GM19351 (cell line): Measurements from ENCODE around the gene RAB37.

Experiments used
- ATAC-seq: cut with Tn5 transposase; IDR thresholded peaks from one replicate; pipeline ENCODE4 v1.9.1; 2021; ENCODE audit warnings: mild to moderate bottlenecking, moderate library complexity; ENCODE audit not compliant: unreplicated experiment

Gene RAB37

GRCh38 chr17:74760404-74761105 lies 23.5 kb downstream of the RAB37 start:
- ATAC-seq = no peak

- no peak for ATAC-seq
Measured at GRCh38 chr17:74761419-74761818, 24.4 kb downstream of the RAB37 start.

DNA sequence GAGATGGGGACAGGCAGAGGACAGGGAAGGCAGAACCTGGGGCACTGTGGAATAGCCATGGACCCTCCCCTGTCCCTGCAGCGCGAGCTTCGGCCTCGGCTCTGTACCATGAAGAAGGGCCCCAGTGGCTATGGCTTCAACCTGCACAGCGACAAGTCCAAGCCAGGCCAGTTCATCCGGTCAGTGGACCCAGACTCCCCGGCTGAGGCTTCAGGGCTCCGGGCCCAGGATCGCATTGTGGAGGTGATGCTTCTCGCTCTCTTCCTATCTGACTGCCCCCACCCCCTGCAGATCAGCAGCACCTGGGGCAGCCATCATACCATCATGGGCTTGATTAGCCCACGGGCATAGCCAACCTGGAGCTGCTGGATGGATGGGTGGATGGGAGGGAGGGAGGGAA lies 24.9 kb downstream of the RAB37 start:
- ATAC-seq = no peak

DNA sequence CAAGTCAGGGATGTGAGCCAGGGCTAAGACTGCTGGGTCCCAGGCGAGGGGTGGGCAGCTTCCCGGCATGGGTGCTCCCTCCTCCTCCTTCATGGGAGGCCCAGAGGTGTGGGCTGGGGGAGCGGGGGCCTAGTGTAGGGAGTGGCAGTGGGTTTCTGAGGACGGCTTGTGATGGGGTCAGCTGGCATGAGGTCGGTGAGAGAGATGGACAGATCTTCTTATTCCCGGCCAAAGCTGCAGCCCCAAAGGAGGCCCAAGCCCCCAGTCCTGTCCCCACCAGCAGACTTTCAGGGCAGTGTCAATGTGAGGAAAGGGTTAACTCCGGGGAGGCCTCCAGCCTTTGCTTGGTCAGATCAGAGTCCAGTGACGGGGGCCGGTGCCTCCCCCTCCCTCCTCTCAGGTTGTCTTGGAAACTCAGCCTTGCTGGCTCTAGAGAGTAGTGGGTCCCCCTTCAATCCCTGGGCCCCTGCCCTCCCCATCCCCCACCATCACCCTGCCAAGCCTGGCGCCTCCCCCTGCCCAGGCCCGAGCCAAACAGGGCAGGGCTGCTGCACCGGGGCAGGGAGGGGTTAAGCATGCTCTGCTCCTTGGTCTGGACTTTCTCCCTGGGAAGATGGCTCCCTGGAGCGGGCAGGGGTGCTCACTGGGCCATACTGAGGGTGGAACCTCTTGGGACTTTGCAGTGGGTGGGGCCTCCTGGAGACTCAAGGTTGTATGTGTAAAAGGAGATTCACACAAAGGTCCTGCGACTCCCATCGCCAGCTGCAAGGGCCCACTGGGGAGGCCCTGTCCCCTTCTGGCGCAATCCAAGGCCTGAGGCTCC lies 26.7 kb downstream of the RAB37 start:
- no peak for ATAC-seq

DNA sequence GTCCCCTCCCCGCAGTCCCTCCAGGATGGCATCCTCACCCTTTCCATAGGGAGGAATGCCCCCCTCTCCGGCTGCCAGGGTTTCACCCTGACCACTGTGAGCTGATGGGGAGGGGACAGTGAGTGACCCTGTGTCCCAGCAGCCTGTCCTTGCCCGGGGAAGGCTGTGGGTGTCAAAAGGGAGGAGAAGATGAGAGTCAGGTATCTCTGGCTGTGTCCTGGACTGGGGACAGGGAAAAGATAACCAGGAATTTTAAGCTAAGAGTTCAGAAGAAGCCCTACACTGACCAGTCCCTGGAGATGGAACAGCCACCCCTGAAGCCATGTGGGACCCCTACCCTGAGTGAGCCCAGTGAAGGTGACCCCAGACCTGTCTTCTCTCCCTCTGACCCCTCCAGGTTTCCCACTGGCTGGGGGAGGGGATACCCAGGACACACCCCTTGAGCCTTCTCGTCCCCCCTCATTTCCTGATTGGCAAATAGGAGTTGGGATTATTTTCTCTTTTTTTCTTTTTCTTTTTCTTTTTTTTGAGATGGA lies 27.8 kb downstream of the RAB37 start:
- ATAC-seq = no peak

DNA sequence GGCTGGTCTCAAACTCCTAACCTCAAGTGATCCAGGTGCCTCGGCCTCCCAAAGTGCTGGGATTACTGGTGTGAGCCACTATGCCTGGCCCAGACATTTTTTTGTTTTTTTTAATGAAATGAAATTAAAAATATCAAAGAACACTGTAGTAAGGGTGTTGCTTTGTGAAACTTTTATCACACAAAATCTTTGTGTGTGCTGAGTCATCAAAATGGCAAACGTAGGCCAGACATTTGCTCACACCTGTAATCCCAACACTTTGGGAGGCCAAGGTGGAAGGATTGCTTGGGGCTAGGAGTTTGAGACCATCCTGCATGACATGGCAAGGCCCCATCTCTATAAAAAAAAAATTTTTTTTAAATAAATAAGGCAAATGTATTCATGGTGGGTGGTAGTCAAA lies 29.4 kb downstream of the RAB37 start:
- ATAC-seq = no peak

DNA sequence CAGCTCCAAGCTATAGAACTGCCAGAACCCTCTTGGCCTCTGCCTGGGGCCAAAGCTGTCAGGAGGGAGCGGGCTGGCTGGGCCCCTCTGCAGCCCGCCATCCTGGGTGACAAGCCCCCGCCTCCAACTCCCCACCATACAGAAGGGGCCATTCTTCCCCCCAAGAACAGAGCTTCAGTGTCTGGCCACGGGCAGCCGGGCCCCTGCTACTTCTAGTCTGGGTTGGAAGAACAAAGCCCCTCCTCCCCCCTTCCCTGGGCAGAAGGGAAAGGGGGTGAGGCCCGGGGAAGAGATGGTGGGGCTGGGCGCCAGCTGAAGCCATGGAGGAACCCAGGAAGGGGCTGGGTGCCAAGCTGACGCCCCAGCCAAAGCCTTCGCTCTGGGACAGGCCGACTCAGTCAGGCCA lies 30.1 kb downstream of the RAB37 start:
- ATAC-seq = no peak

DNA sequence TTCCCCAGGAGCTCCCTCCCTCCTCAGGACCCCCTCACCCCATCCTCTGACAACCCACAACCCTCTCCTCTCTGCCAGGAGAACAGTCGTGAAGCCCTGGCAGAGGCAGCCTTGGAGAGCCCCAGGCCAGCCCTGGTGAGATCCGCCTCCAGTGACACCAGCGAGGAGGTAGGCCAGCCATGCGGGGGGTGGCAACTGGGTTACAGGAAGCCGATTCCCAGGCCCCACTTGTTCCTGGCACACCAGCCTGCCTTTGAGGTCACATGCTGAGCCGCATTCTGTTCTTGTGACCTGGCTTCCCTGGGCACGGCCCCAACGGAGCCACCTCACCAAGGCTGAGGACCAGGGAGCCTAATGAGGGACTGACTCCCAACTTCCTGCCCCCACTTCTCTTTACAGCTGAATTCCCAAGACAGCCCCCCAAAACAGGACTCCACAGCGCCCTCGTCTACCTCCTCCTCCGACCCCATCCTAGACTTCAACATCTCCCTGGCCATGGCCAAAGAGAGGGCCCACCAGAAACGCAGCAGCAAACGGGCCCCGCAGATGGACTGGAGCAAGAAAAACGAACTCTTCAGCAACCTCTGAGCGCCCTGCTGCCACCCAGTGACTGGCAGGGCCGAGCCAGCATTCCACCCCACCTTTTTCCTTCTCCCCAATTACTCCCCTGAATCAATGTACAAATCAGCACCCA lies 31.2 kb downstream of the RAB37 start:
- no peak for ATAC-seq

GRCh38 chr17:74768763-74769114 lies 31.7 kb downstream of the RAB37 start:
- ATAC-seq = no peak

DNA sequence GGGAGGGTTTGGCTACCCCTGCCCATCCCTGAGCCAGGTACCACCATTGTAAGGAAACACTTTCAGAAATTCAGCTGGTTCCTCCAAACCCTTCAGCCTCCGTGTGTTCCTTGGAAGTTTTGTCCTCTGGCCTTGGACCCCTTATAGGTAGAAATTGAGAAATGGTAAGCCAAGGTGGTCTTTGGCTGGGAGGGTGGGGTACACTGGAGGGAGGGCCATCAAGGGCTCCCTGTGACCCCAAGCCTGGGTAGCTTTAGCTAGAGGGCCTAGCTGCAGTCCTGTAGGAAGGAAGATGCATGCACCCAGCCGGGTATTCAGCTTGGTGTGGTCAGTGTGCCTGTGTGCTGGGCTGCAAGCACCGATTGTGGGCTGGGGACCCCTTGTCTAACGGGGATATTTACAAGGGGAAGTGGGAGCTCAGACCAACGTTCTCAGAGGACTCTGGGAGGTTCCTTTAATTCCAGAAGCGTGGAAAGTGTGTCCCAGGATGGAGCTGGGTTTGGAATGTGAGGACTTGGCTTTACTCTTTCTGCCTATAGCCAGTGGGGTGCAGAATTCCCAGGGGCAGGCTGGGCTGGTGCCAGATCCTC lies 32.3 kb downstream of the RAB37 start:
- ATAC-seq = no peak

DNA sequence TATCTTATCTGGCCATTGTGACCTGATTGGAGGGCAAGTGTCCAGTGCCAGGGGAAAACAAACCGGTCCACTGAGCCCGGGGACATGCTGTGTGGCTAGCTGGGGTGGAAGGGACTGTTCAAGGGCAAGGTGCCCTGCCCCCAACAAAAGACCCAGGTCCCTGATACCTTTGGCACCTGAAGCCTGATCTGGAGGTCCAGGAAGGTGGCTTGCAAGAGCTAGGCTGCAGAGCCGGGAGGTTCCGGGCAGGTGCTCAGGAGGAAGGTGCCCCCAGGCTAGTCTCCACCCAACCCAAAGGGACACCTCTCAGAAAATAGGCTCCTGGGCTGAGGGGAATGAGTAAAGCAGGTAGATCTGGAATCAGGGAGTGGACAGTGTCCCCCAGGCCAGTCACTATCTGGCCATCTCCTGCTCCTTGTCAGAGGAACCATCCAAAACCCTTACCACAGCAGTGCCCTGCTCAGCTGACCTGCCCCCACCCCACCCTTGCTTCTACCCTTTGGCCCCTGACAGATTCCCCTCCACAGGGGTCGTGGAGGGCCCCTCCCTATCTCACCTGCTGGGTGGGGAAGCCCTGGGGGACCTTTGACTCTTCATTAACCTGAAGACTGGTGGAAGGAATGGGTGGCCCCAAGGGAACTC lies 32.9 kb downstream of the RAB37 start:
- no peak for ATAC-seq

GRCh38 chr17:74770498-74771318 lies 33.7 kb downstream of the RAB37 start:
- peak; percentile 54 for ATAC-seq

- no peak for ATAC-seq
Measured at GRCh38 chr17:74771319-74771914, 34.4 kb downstream of the RAB37 start.

GRCh38 chr17:74772053-74772452 lies 35.0 kb downstream of the RAB37 start:
- ATAC-seq = no peak

GRCh38 chr17:74773414-74773813 lies 36.4 kb downstream of the RAB37 start:
- no peak for ATAC-seq

GRCh38 chr17:74773871-74774286 lies 36.8 kb downstream of the RAB37 start:
- no peak for ATAC-seq

GRCh38 chr17:74775409-74776043 lies 38.5 kb downstream of the RAB37 start:
- no peak for ATAC-seq

- ATAC-seq = peak; percentile 60
Measured at GRCh38 chr17:74776044-74776962, 39.2 kb downstream of the RAB37 start, which contains the start of gene NAT9. Gene NAT9 (minus strand): TSS chr17:74776345. CDS start chr17:74775698, 647 bp downstream.
